ENCODE measurements around the gene CCDC47.
A peak's percentile ranks its signal among the peaks of the same experiment; 100 is the strongest.

Gene CCDC47

GRCh38 chr17:63698886-63699637 is 74.3 kb downstream of the CCDC47 start:
- Histone ChIP-seq H4K20me1 (ENCODE audit: control insufficient read depth, insufficient read depth, low read depth, low read length) (peaks cover 5% of the 10 kb centered on the region), H3F3A (ENCODE audit: control insufficient read depth, insufficient read depth) (peaks cover 35% of the 10 kb centered on the region), H3K27ac (ENCODE audit: low read depth, low read length) (peak overlapping the region; percentile 94), H3K4me2 (ENCODE audit: low read length) (peak overlapping the region; percentile 70), H3K79me2 (ENCODE audit: control insufficient read depth, low read length) (peaks cover 61% of the 10 kb centered on the region), H3K4me3 (ENCODE audit: low read length) (peak overlapping the region; percentile 95), H3K27me3 (ENCODE audit: control insufficient read depth, low read length) (no peaks in the 10 kb centered on the region), H3K9me3 (ENCODE audit: control insufficient read depth, insufficient read depth, low read length) (no peaks in the 10 kb centered on the region), H3K4me1 (ENCODE audit: control insufficient read depth, low read length) (peaks cover 79% of the 10 kb centered on the region), H3K36me3 (ENCODE audit: control insufficient read depth, low read length) (peaks cover 70% of the 10 kb centered on the region), H3K9me2 (replicated peaks; ENCODE audit: control insufficient read depth, low read length) (no peaks in the 10 kb centered on the region)
- TF ChIP-seq EZH2phosphoT487 (IDR thresholded peaks at IDR 0.05; ENCODE audit: borderline replicate concordance, low read length), result no peak
- no peak for TF ChIP-seq CTCF (IDR thresholded peaks at IDR 0.05; ENCODE audit: low read depth, low read length, poor library complexity, severe bottlenecking)

- Histone ChIP-seq H3F3A (ENCODE audit: control insufficient read depth, insufficient read depth) (peaks cover 35% of the 10 kb centered on the region), H4K20me1 (ENCODE audit: control insufficient read depth, insufficient read depth, low read depth, low read length) (peaks cover 5% of the 10 kb centered on the region), H3K79me2 (ENCODE audit: control insufficient read depth, low read length) (peaks cover 55% of the 10 kb centered on the region), H3K4me3 (ENCODE audit: low read length) (peak overlapping the region; percentile 95), H3K27me3 (ENCODE audit: control insufficient read depth, low read length) (no peaks in the 10 kb centered on the region), H3K36me3 (ENCODE audit: control insufficient read depth, low read length) (peaks cover 69% of the 10 kb centered on the region), H3K9me3 (ENCODE audit: control insufficient read depth, insufficient read depth, low read length) (no peaks in the 10 kb centered on the region), H3K9me2 (replicated peaks; ENCODE audit: control insufficient read depth, low read length) (no peaks in the 10 kb centered on the region), H3K4me2 (ENCODE audit: low read length) (peak overlapping the region; percentile 70), H3K4me1 (ENCODE audit: control insufficient read depth, low read length) (peaks cover 72% of the 10 kb centered on the region), H3K27ac (ENCODE audit: low read depth, low read length) (peak overlapping the region; percentile 94)
- no peak for TF ChIP-seq EZH2phosphoT487 (IDR thresholded peaks at IDR 0.05; ENCODE audit: borderline replicate concordance, low read length)
- TF ChIP-seq CTCF (IDR thresholded peaks at IDR 0.05; ENCODE audit: low read depth, low read length, poor library complexity, severe bottlenecking), result no peak
These were observed 75.0 kb downstream of the CCDC47 start for GRCh38 chr17:63698381-63698885.

- peak overlapping the region; percentile 95 for H3K4me3 ChIP-seq (ENCODE audit: low read length)
- H3K9me3 ChIP-seq (ENCODE audit: control insufficient read depth, insufficient read depth, low read length), result no peaks in the 10 kb centered on the region
- peaks cover 35% of the 10 kb centered on the region for H3F3A ChIP-seq (ENCODE audit: control insufficient read depth, insufficient read depth)
- H3K36me3 ChIP-seq (ENCODE audit: control insufficient read depth, low read length), result peaks cover 61% of the 10 kb centered on the region
- TF ChIP-seq CTCF (IDR thresholded peaks at IDR 0.05; ENCODE audit: low read depth, low read length, poor library complexity, severe bottlenecking) (peak; percentile 95), EZH2phosphoT487 (IDR thresholded peaks at IDR 0.05; ENCODE audit: borderline replicate concordance, low read length) (no peak)
- peak overlapping the region; percentile 94 for H3K27ac ChIP-seq (ENCODE audit: low read depth, low read length)
- H3K4me2 ChIP-seq (ENCODE audit: low read length), result peak overlapping the region; percentile 70
- peaks cover 1% of the 10 kb centered on the region for H4K20me1 ChIP-seq (ENCODE audit: control insufficient read depth, insufficient read depth, low read depth, low read length)
- peaks cover 47% of the 10 kb centered on the region for H3K79me2 ChIP-seq (ENCODE audit: control insufficient read depth, low read length)
- peaks cover 64% of the 10 kb centered on the region for H3K4me1 ChIP-seq (ENCODE audit: control insufficient read depth, low read length)
- H3K27me3 ChIP-seq (ENCODE audit: control insufficient read depth, low read length), result no peaks in the 10 kb centered on the region
- no peaks in the 10 kb centered on the region for H3K9me2 ChIP-seq (replicated peaks; ENCODE audit: control insufficient read depth, low read length)
These were observed 75.8 kb downstream of the CCDC47 start for GRCh38 chr17:63697341-63698286.

All from DOHH2 (cell line).